ENCODE data around the gene RASGRF1.

Gene RASGRF1

GRCh38 chr15:78950902-78951840, 139.4 kb downstream of the RASGRF1 start:
- DNase-seq = no peak

- no peak for DNase-seq
These were observed 140.2 kb downstream of the RASGRF1 start for GRCh38 chr15:78950343-78950742.

GRCh38 chr15:78949461-78949860, 141.1 kb downstream of the RASGRF1 start:
- no peak for DNase-seq

GRCh38 chr15:78947506-78947905, 143.1 kb downstream of the RASGRF1 start:
- DNase-seq = no peak

- no peak for DNase-seq
These were observed 144.1 kb downstream of the RASGRF1 start for GRCh38 chr15:78946493-78946892.

GRCh38 chr15:78944669-78945407, 145.7 kb downstream of the RASGRF1 start, which contains the start of gene CTSH:
Gene CTSH (minus strand): TSS chr15:78945046. CDS start chr15:78944981, 65 bp downstream.
- DNase-seq = no peak

GRCh38 chr15:78944202-78944625, 146.4 kb downstream of the RASGRF1 start:
- no peak for DNase-seq

GRCh38 chr15:78943692-78944091, 146.9 kb downstream of the RASGRF1 start:
- no peak for DNase-seq

GRCh38 chr15:78942741-78943140, 147.8 kb downstream of the RASGRF1 start:
- no peak for DNase-seq

- DNase-seq = no peak
These were observed 151.7 kb downstream of the RASGRF1 start for GRCh38 chr15:78938658-78939488.

- DNase-seq = no peak
These were observed 153.3 kb downstream of the RASGRF1 start for GRCh38 chr15:78937132-78937739.

GRCh38 chr15:78934655-78935023, 155.9 kb downstream of the RASGRF1 start:
- DNase-seq = no peak

GRCh38 chr15:78933823-78934654, 156.5 kb downstream of the RASGRF1 start:
- DNase-seq = no peak

GRCh38 chr15:78933187-78933822, 157.3 kb downstream of the RASGRF1 start:
- no peak for DNase-seq

- no peak for DNase-seq
These were observed 158.2 kb downstream of the RASGRF1 start for GRCh38 chr15:78932258-78932808.

- DNase-seq = no peak
These were observed 158.9 kb downstream of the RASGRF1 start for GRCh38 chr15:78931439-78932257.

- DNase-seq = no peak
These were observed 159.8 kb downstream of the RASGRF1 start for GRCh38 chr15:78930577-78931388.

- DNase-seq = no peak
These were observed 160.9 kb downstream of the RASGRF1 start for GRCh38 chr15:78929536-78930264.
